Natural killer cell (primary cell): ENCODE measurements around the gene SMARCA1. TPM values are rescaled to one million over a fixed set of nuclear protein-coding genes. Genes with fewer than 3 reads are reported as not detected.
"Not testable (repeated sequence)": the region's sequence is repeated elsewhere in the genome, so short reads cannot be mapped to it uniquely, and the experiment has no call there.

Experiments
- ATAC-seq, 3 donors: fragments of 150-1000 bp in 2 of 3; fragments of 200-7000 bp in 1 of 3; cut with Tn5 transposase; 1 replicate in 1 of 3; 2 replicates in 2 of 3; pipeline ENCODE4 v1.10.0; 2021; ENCODE audit warnings: mild to moderate bottlenecking in 2 of 3, moderate library complexity in 2 of 3
- DNase-seq, 2 donors: peaks; one replicate each; pipeline versions ENCODE4 v3.0.0 to v3.0.0-alpha.2; 2013 to 2021; ENCODE audit warnings: mixed read lengths in 1 of 2
- H3K27ac ChIP-seq: one replicate; pipeline ENCODE4 v1.5.1; 2013; ENCODE audit warnings: mild to moderate bottlenecking, low read length
- H3K27me3 ChIP-seq: one replicate; pipeline ENCODE4 v1.6.1; 2013; ENCODE audit warnings: low read length; ENCODE audit not compliant: control insufficient read depth, insufficient read depth
- H3K36me3 ChIP-seq: one replicate; pipeline ENCODE4 v1.6.1; 2013; ENCODE audit warnings: low read length; ENCODE audit not compliant: control insufficient read depth, insufficient read depth
- H3K4me1 ChIP-seq: one replicate; pipeline ENCODE4 v1.6.1; 2013; ENCODE audit warnings: low read length; ENCODE audit not compliant: control insufficient read depth, insufficient read depth
- H3K4me3 ChIP-seq: one replicate; pipeline ENCODE4 v1.5.1; 2013; ENCODE audit warnings: low read length
- H3K9me3 ChIP-seq: one replicate; pipeline ENCODE4 v1.6.1; 2013; ENCODE audit warnings: low read length; ENCODE audit not compliant: control insufficient read depth, insufficient read depth
- H3K27ac Mint-ChIP-seq, 2 donors: one replicate each; pipeline ENCODE4 v1.8.0; 2022; ENCODE audit warnings: mild to moderate bottlenecking in 2 of 2, mixed read lengths in 2 of 2, moderate library complexity in 1 of 2
- H3K27me3 Mint-ChIP-seq, 2 donors: one replicate each; pipeline ENCODE4 v1.8.0; 2022; ENCODE audit warnings: low read depth in 2 of 2, mixed read lengths in 2 of 2
- H3K36me3 Mint-ChIP-seq: one replicate; pipeline ENCODE4 v1.8.0; 2022; ENCODE audit warnings: mixed read lengths
- H3K4me1 Mint-ChIP-seq, 2 donors: one replicate each; pipeline ENCODE4 v1.8.0; 2022; ENCODE audit warnings: mixed read lengths in 2 of 2
- H3K4me3 Mint-ChIP-seq: one replicate; pipeline ENCODE4 v1.8.0; 2022; ENCODE audit warnings: mild to moderate bottlenecking, moderate library complexity, mixed read lengths
- H3K9me3 Mint-ChIP-seq, 2 donors: one replicate each; pipeline ENCODE4 v1.8.0; 2022; ENCODE audit warnings: mixed read lengths in 2 of 2
- CTCF ChIP-seq: fragments of 200-600 bp; IDR thresholded peaks from one replicate; pipeline ENCODE4 v1.8.0; 2022; ENCODE audit warnings: antibody characterized with exemption
- WGBS: methylation state at CpG from one replicate; pipeline ENCODE4 v1.1.7; 2013; ENCODE audit warnings: missing lambda C conversion rate; ENCODE audit not compliant: insufficient coverage; 5-methylcytosine and 5-hydroxymethylcytosine counted together
- intact Hi-C: fragments of 100-400 bp; cut with micrococcal nuclease; formaldehyde crosslinking; loops from one replicate; pipeline ENCODE4 v1.14.2; 2022
- total RNA-seq, 4 donors: library from RNA; stranded (reverse); fragments of 120-200 nt in 1 of 4; gene quantifications; one replicate each; pipeline versions ENCODE4 v1.2.3 to v1.2.4, GENCODE V29; 2013 to 2022

The SMARCA1 gene
- total RNA-seq, 3 donors from 2014 or later (not counting 1 experiment from before 2014, with no cell fraction given), result 0.18 TPM; not detected in 2

DNA sequence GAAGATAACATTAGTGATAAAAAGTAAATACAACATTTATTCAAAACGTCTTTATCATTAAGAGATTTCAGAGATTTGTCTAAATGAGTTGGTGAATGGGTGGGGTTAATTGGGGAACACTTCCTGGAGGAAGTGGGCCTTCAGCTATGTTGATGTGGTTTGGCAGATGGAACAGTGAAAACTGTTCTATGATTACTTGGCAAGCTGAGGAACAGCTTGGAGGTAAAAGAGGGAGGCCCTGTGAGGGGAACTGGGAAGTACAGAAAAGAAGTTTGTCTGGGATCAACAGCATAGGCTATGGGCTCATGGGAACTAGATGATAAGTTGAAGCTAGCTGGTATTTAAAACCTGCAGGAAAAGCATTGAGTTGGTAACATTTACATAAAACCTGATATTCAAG, 42.8 kb upstream of the SMARCA1 start:
- DNase-seq, result no peak
- Mint-ChIP-seq H3K27ac (no peak overlapping the region), H3K4me1 (peaks cover 8% of the 10 kb centered on the region in 2 donors), H3K27me3 (no peaks in the 10 kb centered on the region), H3K4me3 (no peak overlapping the region), H3K9me3 (no peaks in the 10 kb centered on the region), H3K36me3 (no peaks in the 10 kb centered on the region)
- no peaks in the 10 kb centered on the region for H3K4me1 ChIP-seq
- H3K27me3 ChIP-seq, result no peaks in the 10 kb centered on the region
- H3K9me3 ChIP-seq, result no peaks in the 10 kb centered on the region
- no peak overlapping the region for H3K27ac ChIP-seq
- no peak for TF ChIP-seq CTCF
- intact Hi-C loops, result no loop called here
- no peak for ATAC-seq
- no peaks in the 10 kb centered on the region for H3K36me3 ChIP-seq
- H3K4me3 ChIP-seq, result no peak overlapping the region
- WGBS, result no CpG with 5 or more reads among the region's 1 CpG

- no peak overlapping the region for H3K27ac Mint-ChIP-seq
Observed at GRCh38 chrX:129565046-129565650, 41.9 kb upstream of the SMARCA1 start.

DNA sequence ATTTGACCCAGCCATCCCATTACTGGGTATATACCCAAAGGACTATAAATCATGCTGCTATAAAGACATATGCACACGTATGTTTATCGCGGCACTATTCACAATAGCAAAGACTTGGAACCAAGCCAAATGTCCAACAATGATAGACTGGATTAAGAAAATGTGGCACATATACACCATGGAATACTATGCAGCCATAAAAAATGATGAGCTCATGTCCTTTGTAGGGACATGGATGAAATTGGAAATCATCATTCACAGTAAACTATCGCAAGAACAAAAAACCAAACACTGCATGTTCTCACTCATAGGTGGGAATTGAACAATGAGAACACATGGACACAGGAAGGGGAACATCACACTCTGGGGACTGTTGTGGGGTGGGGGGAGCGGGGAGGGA, 41.1 kb upstream of the SMARCA1 start:
- DNase-seq, H3K4me1 ChIP-seq, H3K36me3 Mint-ChIP-seq, H3K27me3 ChIP-seq, H3K9me3 ChIP-seq, H3K27ac ChIP-seq, intact Hi-C loops, H3K36me3 ChIP-seq, H3K4me1 Mint-ChIP-seq, H3K27me3 Mint-ChIP-seq, H3K4me3 ChIP-seq, H3K4me3 Mint-ChIP-seq, H3K9me3 Mint-ChIP-seq, ATAC-seq, H3K27ac Mint-ChIP-seq: not testable (repeated sequence)
- WGBS, result no CpG with 5 or more reads among the region's 5 CpGs

More at GRCh38 chrX:129565046-129565650, 41.9 kb upstream of the SMARCA1 start:
- DNase-seq (no peak), ATAC-seq (no peak)
- H3K27ac ChIP-seq, result no peak overlapping the region
- H3K9me3 ChIP-seq, result no peaks in the 10 kb centered on the region
- Mint-ChIP-seq H3K27me3 (no peaks in the 10 kb centered on the region), H3K9me3 (no peaks in the 10 kb centered on the region), H3K4me3 (no peak overlapping the region), H3K4me1 (peaks cover 8% of the 10 kb centered on the region in 2 donors), H3K36me3 (no peaks in the 10 kb centered on the region)
- no peaks in the 10 kb centered on the region for H3K27me3 ChIP-seq
- no peaks in the 10 kb centered on the region for H3K4me1 ChIP-seq
- no peak overlapping the region for H3K4me3 ChIP-seq
- intact Hi-C loops, result no loop called here
- 64% methylated on average over 3 of the region's 3 CpGs for WGBS
- H3K36me3 ChIP-seq, result no peaks in the 10 kb centered on the region
- TF ChIP-seq CTCF, result no peak

GRCh38 chrX:129561453-129561852, 38.2 kb upstream of the SMARCA1 start:
- H3K9me3 Mint-ChIP-seq, result no peaks in the 10 kb centered on the region
- Histone ChIP-seq H3K27ac (no peak overlapping the region), H3K4me3 (no peak overlapping the region), H3K27me3 (no peaks in the 10 kb centered on the region), H3K4me1 (no peaks in the 10 kb centered on the region), H3K36me3 (no peaks in the 10 kb centered on the region), H3K9me3 (no peaks in the 10 kb centered on the region)
- H3K27ac Mint-ChIP-seq, result no peak overlapping the region
- TF ChIP-seq CTCF, result no peak
- no peaks in the 10 kb centered on the region for H3K36me3 Mint-ChIP-seq
- DNase-seq (no peak), ATAC-seq (no peak)
- no peak overlapping the region for H3K4me3 Mint-ChIP-seq
- WGBS, result 100% methylated on average over 2 of the region's 3 CpGs
- H3K27me3 Mint-ChIP-seq, result no peaks in the 10 kb centered on the region
- intact Hi-C loops, result no loop called here
- H3K4me1 Mint-ChIP-seq, result peaks cover 8% of the 10 kb centered on the region in 2 donors
